Measurements from ENCODE around the gene PIK3C2G. TPM values are rescaled to one million over a fixed set of nuclear protein-coding genes. Genes with fewer than 3 reads are reported as not detected.

The PIK3C2G gene
- total RNA-seq, 2 donors from 2014 or later, result not detected

DNA sequence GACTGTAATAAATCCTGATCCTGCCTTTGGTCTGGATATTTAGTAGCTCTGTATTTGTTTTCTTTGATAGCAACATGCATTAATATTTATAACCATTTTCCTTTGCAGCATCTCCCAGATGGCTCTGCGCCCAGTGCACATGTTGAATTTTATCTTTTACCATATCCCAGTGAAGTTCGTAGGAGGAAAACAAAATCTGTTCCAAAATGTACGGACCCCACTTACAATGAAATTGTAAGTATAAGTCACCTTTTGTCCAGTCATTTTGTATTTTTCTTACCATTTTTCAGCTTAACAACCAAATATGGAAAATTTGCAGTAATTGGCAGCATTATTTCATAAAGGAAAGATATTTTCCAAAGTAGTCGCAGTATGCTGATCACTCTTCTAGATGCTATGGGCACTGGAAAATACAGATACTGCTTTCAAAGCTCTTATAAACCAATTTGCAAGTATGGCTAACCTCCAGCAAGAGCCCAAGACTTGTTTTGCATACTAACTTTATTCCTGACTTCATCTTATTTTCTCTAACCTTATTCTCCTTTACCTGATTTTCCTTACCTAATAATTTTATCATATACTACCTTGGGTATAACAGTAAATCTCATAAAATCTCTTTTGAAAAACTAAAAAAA, 379.1 kb downstream of the PIK3C2G start:
- peaks cover 13% of the 10 kb centered on the region for H3K9me3 ChIP-seq (ENCODE audit: control insufficient read depth, low read length)
- 91 to 98% methylated on average over 3 to 4 of the region's 4 CpGs for WGBS, 2 experiments (ENCODE audit: insufficient coverage in 1 of 2, insufficient read length in 1 of 2)
- H3K9me3 Mint-ChIP-seq, result peaks cover 6% of the 10 kb centered on the region
- H3K4me1 ChIP-seq (ENCODE audit: control insufficient read depth, insufficient read depth, low read length), result peaks cover 4% of the 10 kb centered on the region
- H3K4me3 Mint-ChIP-seq, result no peak overlapping the region
- TF ChIP-seq, protein P1, sequence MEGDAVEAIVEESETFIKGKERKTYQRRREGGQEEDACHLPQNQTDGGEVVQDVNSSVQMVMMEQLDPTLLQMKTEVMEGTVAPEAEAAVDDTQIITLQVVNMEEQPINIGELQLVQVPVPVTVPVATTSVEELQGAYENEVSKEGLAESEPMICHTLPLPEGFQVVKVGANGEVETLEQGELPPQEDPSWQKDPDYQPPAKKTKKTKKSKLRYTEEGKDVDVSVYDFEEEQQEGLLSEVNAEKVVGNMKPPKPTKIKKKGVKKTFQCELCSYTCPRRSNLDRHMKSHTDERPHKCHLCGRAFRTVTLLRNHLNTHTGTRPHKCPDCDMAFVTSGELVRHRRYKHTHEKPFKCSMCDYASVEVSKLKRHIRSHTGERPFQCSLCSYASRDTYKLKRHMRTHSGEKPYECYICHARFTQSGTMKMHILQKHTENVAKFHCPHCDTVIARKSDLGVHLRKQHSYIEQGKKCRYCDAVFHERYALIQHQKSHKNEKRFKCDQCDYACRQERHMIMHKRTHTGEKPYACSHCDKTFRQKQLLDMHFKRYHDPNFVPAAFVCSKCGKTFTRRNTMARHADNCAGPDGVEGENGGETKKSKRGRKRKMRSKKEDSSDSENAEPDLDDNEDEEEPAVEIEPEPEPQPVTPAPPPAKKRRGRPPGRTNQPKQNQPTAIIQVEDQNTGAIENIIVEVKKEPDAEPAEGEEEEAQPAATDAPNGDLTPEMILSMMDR (conservative IDR thresholded peaks at IDR 0.05), result no peak
- H3K27me3 ChIP-seq (ENCODE audit: control insufficient read depth, insufficient read depth, low read length, poor library complexity, severe bottlenecking), result no peaks in the 10 kb centered on the region
- H3K36me3 ChIP-seq (ENCODE audit: control insufficient read depth, insufficient read depth, low read length), result no peaks in the 10 kb centered on the region
- no peak overlapping the region for H3K9ac ChIP-seq (ENCODE audit: extremely low read depth, low read length, poor library complexity, severe bottlenecking)
- DNase-seq, result no peak
- no peak overlapping the region for H3K4me3 ChIP-seq (ENCODE audit: low read length)
- no peak overlapping the region for H3K27ac ChIP-seq (ENCODE audit: low read depth, low read length)
- no peaks in the 10 kb centered on the region for H3K27me3 Mint-ChIP-seq (ENCODE audit: insufficient read depth)
- H3K27ac Mint-ChIP-seq, result no peak overlapping the region
- H3K36me3 Mint-ChIP-seq (ENCODE audit: low read depth), result no peaks in the 10 kb centered on the region
- peaks cover 19% of the 10 kb centered on the region for H3K4me1 Mint-ChIP-seq

DNA sequence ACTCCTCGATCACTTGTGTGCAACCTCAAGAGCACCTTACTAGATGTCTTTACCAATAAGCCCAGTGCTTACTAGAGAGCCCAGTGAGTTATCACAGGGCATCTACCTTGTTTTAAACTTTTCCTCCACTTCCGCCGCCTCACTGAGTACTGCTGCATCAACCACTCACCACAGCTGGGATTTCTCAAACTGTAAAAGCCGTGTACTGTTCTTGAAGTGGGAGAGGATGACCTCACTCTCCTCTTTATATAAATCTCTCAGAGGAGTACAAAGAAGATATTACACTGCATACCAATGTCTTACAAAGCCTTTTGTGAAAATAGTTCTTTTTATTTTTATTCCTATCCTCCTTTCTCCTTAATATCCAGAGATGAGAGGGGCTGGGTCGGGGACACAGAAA, 382.4 kb downstream of the PIK3C2G start:
- H3K4me3 ChIP-seq (ENCODE audit: low read length), result no peak overlapping the region
- DNase-seq, result no peak
- H3K9me3 ChIP-seq (ENCODE audit: control insufficient read depth, low read length), result no peaks in the 10 kb centered on the region
- no peaks in the 10 kb centered on the region for H3K4me1 ChIP-seq (ENCODE audit: control insufficient read depth, insufficient read depth, low read length)
- Mint-ChIP-seq H3K4me1 (peaks cover 3% of the 10 kb centered on the region), H3K27me3 (ENCODE audit: insufficient read depth) (no peaks in the 10 kb centered on the region), H3K36me3 (ENCODE audit: low read depth) (no peaks in the 10 kb centered on the region), H3K27ac (no peak overlapping the region), H3K4me3 (no peak overlapping the region), H3K9me3 (no peaks in the 10 kb centered on the region)
- no peak overlapping the region for H3K9ac ChIP-seq (ENCODE audit: extremely low read depth, low read length, poor library complexity, severe bottlenecking)
- TF ChIP-seq, protein P1 (conservative IDR thresholded peaks at IDR 0.05), result no peak
- no peaks in the 10 kb centered on the region for H3K36me3 ChIP-seq (ENCODE audit: control insufficient read depth, insufficient read depth, low read length)
- H3K27ac ChIP-seq (ENCODE audit: low read depth, low read length), result no peak overlapping the region
- WGBS, 2 experiments (ENCODE audit: insufficient coverage in 1 of 2, insufficient read length in 1 of 2), result 92 to 100% methylated on average over 3 to 5 of the region's 5 CpGs
- no peaks in the 10 kb centered on the region for H3K27me3 ChIP-seq (ENCODE audit: control insufficient read depth, insufficient read depth, low read length, poor library complexity, severe bottlenecking)

DNA sequence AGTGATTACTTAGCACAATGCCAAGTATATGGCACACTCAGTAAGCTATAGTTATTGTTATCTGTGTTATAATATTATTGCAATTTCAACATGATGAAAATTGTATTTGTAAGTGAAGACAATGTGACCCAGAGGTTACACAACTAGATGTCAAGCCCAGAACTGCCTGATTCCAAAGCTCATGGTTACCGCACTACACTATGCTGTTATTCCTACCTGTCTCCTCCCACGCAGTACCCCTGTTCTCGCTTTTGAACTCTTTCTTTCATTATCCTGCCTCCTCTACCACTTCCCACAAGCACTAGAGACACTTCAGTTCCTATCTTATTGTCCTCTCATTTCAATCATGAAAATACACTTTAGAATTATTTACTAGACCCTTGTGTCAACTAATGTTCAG, 383.2 kb downstream of the PIK3C2G start:
- Histone ChIP-seq H3K4me1 (ENCODE audit: control insufficient read depth, insufficient read depth, low read length) (no peaks in the 10 kb centered on the region), H3K4me3 (ENCODE audit: low read length) (no peak overlapping the region), H3K9ac (ENCODE audit: extremely low read depth, low read length, poor library complexity, severe bottlenecking) (no peak overlapping the region), H3K9me3 (ENCODE audit: control insufficient read depth, low read length) (no peaks in the 10 kb centered on the region), H3K36me3 (ENCODE audit: control insufficient read depth, insufficient read depth, low read length) (no peaks in the 10 kb centered on the region), H3K27me3 (ENCODE audit: control insufficient read depth, insufficient read depth, low read length, poor library complexity, severe bottlenecking) (no peaks in the 10 kb centered on the region), H3K27ac (ENCODE audit: low read depth, low read length) (no peak overlapping the region)
- WGBS, 2 experiments (ENCODE audit: insufficient coverage in 1 of 2, insufficient read length in 1 of 2), result 98 to 100% methylated on average over 1 to 3 of the region's 3 CpGs
- Mint-ChIP-seq H3K9me3 (no peaks in the 10 kb centered on the region), H3K27ac (no peak overlapping the region), H3K36me3 (ENCODE audit: low read depth) (no peaks in the 10 kb centered on the region), H3K4me1 (peaks cover 4% of the 10 kb centered on the region), H3K4me3 (no peak overlapping the region), H3K27me3 (ENCODE audit: insufficient read depth) (no peaks in the 10 kb centered on the region)
- DNase-seq, result no peak
- TF ChIP-seq, protein P1 (conservative IDR thresholded peaks at IDR 0.05), result no peak
